K562 (cell line): ENCODE results near the gene NHLRC2. TPM values are rescaled to one million over a fixed set of nuclear protein-coding genes. Genes with fewer than 3 reads are reported as not detected.

Source experiments
- FOXA1 ChIP-seq: fragments of 450-650 bp; IDR thresholded peaks from 2 replicates; pipeline ENCODE4 v1.6.1; 2016; ENCODE audit warnings: mild to moderate bottlenecking, borderline replicate concordance
- HDAC8 ChIP-seq: fragments of 450-650 bp; IDR thresholded peaks from 2 replicates; pipeline ENCODE4 v1.6.1; 2016; ENCODE audit warnings: mild to moderate bottlenecking, missing genetic modification characterization, moderate library complexity, missing compliant biosample characterization
- HOXB6 ChIP-seq: fragments of 250-450 bp; sonication (Bioruptor Pico); IDR thresholded peaks from 2 replicates; pipeline ENCODE4 v1.5.1; 2022; ENCODE audit warnings: mild to moderate bottlenecking, borderline replicate concordance
- MTA1 ChIP-seq: fragments of 450-650 bp; IDR thresholded peaks from 2 replicates; pipeline ENCODE4 v1.6.1; 2017; ENCODE audit warnings: borderline replicate concordance
- MTA2 ChIP-seq: fragments of 450-650 bp; IDR thresholded peaks from 2 replicates; pipeline ENCODE4 v1.6.1; 2016; ENCODE audit warnings: low read depth
- SMAD3 ChIP-seq: fragments of 450-650 bp; formaldehyde crosslinking; conservative IDR thresholded peaks from 2 replicates; pipeline ENCODE4 v1.4.0; 2020; ENCODE audit warnings: mild to moderate bottlenecking
- SMAD4 ChIP-seq: fragments of 250-450 bp; sonication (Bioruptor Pico); conservative IDR thresholded peaks from 2 replicates; pipeline ENCODE4 v1.8.0; 2021; ENCODE audit warnings: inconsistent platforms, mild to moderate bottlenecking, moderate library complexity
- SMARCB1 ChIP-seq: IDR thresholded peaks from 2 replicates; pipeline ENCODE4 v1.6.1; 2011; ENCODE audit warnings: improper control_type of control experiment, low read depth; ENCODE audit not compliant: insufficient read length
- SNIP1 ChIP-seq: fragments of 450-650 bp; IDR thresholded peaks from 2 replicates; pipeline ENCODE4 v1.7.1; 2017; ENCODE audit warnings: low read depth, mild to moderate bottlenecking
- ZNF134 ChIP-seq: fragments of 250-450 bp; sonication (Bioruptor Pico); conservative IDR thresholded peaks from 2 replicates; pipeline ENCODE4 v1.4.0; 2020
- ZNF212 ChIP-seq: fragments of 450-650 bp; formaldehyde crosslinking; IDR thresholded peaks from 2 replicates; pipeline ENCODE4 v1.4.0; 2020; ENCODE audit warnings: mild to moderate bottlenecking
- polyA plus RNA-seq, 8 experiments: library from polyadenylated mRNA; depleted of rRNA in 4 of 8; stranded (reverse) in 5 of 8; unstranded in 3 of 8; fragments of >200 nt; fragmentation: Nextera tagmentation in 2 of 8; fragmentation: Illumina TruSeq in 1 of 8; extraction: Ambion mirVana in 2 of 8; extraction: Trizol in 1 of 8; gene quantifications; 2 replicates each; pipeline versions ENCODE4 v1.2.1 to v1.2.3, GENCODE V29; 2011 to 2014; ENCODE audit warnings: inconsistent platforms in 1 of 8, missing spikeins in 1 of 8
- total RNA-seq, 7 experiments: library from RNA; depleted of rRNA in 6 of 7; stranded (reverse); fragments of >200 nt in 6 of 7; fragmentation: Illumina TruSeq in 2 of 7; extraction: Trizol in 2 of 7; gene quantifications; 2 replicates each; pipeline versions ENCODE4 v1.2.1 to v1.2.3, GENCODE V29; 2011 to 2021; ENCODE audit warnings: low replicate concordance in 1 of 7
- TF ChIP-seq, protein P1 (sequence below): fragments of 250-450 bp; sonication (Bioruptor Pico); IDR thresholded peaks from 2 replicates; pipeline ENCODE4 v1.5.0; 2020; ENCODE audit warnings: mild to moderate bottlenecking, borderline replicate concordance

Gene NHLRC2
- total and polyA plus RNA-seq, 9 of the 15 experiments (the other 6 are each of a cell fraction or from before 2014, with no cell fraction given) = 1.5 to 22.4 (median 10.3) TPM

DNA sequence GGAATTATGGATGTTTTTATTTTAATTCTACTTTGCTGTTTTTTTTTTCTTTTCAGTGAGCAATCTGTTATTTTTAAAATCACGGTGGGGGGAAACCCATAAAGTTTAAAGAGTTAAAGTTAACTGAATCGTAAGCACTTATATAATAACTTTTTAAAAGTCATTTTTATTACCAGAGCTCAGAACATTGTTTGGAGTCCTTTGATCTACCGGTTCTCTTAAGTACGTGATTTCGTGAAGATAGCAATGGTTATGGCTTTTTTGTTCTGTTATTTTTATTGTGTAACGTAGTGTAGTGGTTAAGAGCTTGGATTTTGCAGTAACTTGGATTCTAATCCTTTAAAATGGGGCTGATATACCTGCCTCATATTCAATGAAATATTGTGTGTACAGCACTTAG, 57.4 kb downstream of the NHLRC2 start (continued):
- TF ChIP-seq HDAC8 (tag) (no peak), SMAD3 (CRISPR knock-in tag) (no peak), SNIP1 (no peak), FOXA1 (no peak), MTA2 (no peak), SMAD4 (CRISPR knock-in tag) (no peak), ZNF212 (CRISPR knock-in tag) (no peak), SMARCB1 (no peak), MTA1 (no peak), ZNF134 (CRISPR knock-in tag) (no peak), HOXB6 (CRISPR knock-in tag) (no peak)
- TF ChIP-seq, protein P1, sequence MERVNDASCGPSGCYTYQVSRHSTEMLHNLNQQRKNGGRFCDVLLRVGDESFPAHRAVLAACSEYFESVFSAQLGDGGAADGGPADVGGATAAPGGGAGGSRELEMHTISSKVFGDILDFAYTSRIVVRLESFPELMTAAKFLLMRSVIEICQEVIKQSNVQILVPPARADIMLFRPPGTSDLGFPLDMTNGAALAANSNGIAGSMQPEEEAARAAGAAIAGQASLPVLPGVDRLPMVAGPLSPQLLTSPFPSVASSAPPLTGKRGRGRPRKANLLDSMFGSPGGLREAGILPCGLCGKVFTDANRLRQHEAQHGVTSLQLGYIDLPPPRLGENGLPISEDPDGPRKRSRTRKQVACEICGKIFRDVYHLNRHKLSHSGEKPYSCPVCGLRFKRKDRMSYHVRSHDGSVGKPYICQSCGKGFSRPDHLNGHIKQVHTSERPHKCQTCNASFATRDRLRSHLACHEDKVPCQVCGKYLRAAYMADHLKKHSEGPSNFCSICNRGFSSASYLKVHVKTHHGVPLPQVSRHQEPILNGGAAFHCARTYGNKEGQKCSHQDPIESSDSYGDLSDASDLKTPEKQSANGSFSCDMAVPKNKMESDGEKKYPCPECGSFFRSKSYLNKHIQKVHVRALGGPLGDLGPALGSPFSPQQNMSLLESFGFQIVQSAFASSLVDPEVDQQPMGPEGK (CRISPR knock-in tag) = no peak
